Muscle of leg (tissue), 11 donors: ENCODE measurements around the gene OMP. TPM values are rescaled to one million over a fixed set of nuclear protein-coding genes. Genes with fewer than 3 reads are reported as not detected.

Experiments used
- DNase-seq: peaks from one replicate; pipeline ENCODE4 v3.0.0; 2013
- H3K27ac ChIP-seq: one replicate; pipeline ENCODE4 v1.5.1; 2013; ENCODE audit warnings: mild to moderate bottlenecking, low read length, control low read depth
- H3K27me3 ChIP-seq: one replicate; pipeline ENCODE4 v1.6.1; 2013; ENCODE audit warnings: low read length; ENCODE audit not compliant: control insufficient read depth, insufficient read depth
- H3K36me3 ChIP-seq: one replicate; pipeline ENCODE4 v1.6.1; 2013; ENCODE audit warnings: low read length; ENCODE audit not compliant: control insufficient read depth, insufficient read depth
- H3K4me1 ChIP-seq: one replicate; pipeline ENCODE4 v1.6.1; 2013; ENCODE audit warnings: low read length; ENCODE audit not compliant: control insufficient read depth, insufficient read depth
- H3K4me3 ChIP-seq: one replicate; pipeline ENCODE4 v1.5.1; 2013; ENCODE audit warnings: low read length, control low read depth
- H3K9me3 ChIP-seq: replicated peaks from 2 replicates; pipeline ENCODE4 v1.6.1; 2013; ENCODE audit warnings: low read depth, low read length; ENCODE audit not compliant: control insufficient read depth
- WGBS: methylation state at CpG from one replicate; pipeline ENCODE4 v1.1.5; 2013; ENCODE audit warnings: missing lambda C conversion rate; ENCODE audit not compliant: insufficient coverage; 5-methylcytosine and 5-hydroxymethylcytosine counted together
- polyA plus RNA-seq, 8 donors: library from polyadenylated mRNA; unstranded; fragments of 120-200 nt; gene quantifications; one replicate each; pipeline versions ENCODE4 v1.2.1 to v1.2.3, GENCODE V29; 2013; ENCODE audit warnings: inconsistent platforms in 1 of 8, low replicate concordance in 1 of 8; ENCODE audit not compliant: insufficient read length in 8 of 8, insufficient read depth in 1 of 8
- total RNA-seq: library from RNA; stranded (reverse); fragments of 120-200 nt; gene quantifications from one replicate; pipeline ENCODE4 v1.2.4, GENCODE V29; 2013

Gene OMP
- total and polyA plus RNA-seq, 9 donors: 0.27 TPM; not detected in 8

GRCh38 chr11:77127920-77128691 is 25.5 kb downstream of the OMP start, which contains the start of gene MYO7A:
Gene MYO7A (plus strand): TSS chr11:77128246. CDS start chr11:77130635, 2,389 bp downstream.
- Histone ChIP-seq H3K36me3 (peaks cover 14% of the 10 kb centered on the region), H3K27ac (peak within 1 kb of the TSS; percentile 59), H3K4me1 (peaks cover 35% of the 10 kb centered on the region), H3K9me3 (no peaks in the 10 kb centered on the region), H3K4me3 (peak within 1 kb of the TSS; percentile 35), H3K27me3 (no peaks in the 10 kb centered on the region)
- peak; percentile 84 for DNase-seq
- WGBS: 7% methylated on average over 19 of the region's 20 CpGs

DNA sequence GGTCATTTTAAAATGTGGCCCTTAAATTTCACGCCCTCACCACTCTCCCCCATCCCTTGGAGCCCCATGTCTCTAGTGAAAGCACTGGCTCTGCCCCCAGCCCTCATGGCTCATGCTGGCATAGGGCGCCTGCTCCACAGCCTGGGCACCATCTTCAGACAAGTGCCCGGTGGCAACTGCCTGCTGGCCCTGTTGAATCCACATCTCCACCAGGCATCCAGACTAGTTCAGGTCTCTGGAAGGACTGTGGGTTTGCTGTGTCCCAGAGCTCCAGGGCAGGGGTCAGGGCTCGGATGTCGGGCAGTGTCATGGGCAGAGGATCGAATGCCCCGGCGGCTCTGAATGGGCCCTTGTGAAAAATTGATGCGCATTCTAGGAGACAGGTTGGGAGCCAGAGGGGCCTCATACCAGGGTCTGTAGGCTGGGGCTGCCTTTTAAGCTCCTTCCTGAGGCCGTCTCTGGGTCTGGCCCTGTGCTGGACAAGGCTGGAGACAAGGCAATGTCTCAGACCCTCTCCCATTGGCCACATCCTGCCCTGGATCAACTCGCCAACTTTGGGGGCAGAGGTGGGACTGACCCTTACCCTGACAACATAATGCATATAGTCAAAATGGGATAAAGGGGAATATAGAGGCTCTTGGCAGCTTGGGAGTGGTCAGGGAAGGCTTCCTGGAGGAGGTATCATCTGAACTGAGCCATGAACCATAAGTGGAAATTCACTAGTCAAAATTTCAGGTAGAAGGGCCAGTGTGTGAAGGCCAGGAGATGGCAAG is 26.6 kb downstream of the OMP start:
- DNase-seq: no peak
- 86% methylated on average over 6 of the region's 11 CpGs for WGBS
- no peak overlapping the region for H3K27ac ChIP-seq
- no peaks in the 10 kb centered on the region for H3K27me3 ChIP-seq
- peaks cover 35% of the 10 kb centered on the region for H3K4me1 ChIP-seq
- H3K4me3 ChIP-seq: no peak overlapping the region
- H3K9me3 ChIP-seq: no peaks in the 10 kb centered on the region
- peaks cover 8% of the 10 kb centered on the region for H3K36me3 ChIP-seq

DNA sequence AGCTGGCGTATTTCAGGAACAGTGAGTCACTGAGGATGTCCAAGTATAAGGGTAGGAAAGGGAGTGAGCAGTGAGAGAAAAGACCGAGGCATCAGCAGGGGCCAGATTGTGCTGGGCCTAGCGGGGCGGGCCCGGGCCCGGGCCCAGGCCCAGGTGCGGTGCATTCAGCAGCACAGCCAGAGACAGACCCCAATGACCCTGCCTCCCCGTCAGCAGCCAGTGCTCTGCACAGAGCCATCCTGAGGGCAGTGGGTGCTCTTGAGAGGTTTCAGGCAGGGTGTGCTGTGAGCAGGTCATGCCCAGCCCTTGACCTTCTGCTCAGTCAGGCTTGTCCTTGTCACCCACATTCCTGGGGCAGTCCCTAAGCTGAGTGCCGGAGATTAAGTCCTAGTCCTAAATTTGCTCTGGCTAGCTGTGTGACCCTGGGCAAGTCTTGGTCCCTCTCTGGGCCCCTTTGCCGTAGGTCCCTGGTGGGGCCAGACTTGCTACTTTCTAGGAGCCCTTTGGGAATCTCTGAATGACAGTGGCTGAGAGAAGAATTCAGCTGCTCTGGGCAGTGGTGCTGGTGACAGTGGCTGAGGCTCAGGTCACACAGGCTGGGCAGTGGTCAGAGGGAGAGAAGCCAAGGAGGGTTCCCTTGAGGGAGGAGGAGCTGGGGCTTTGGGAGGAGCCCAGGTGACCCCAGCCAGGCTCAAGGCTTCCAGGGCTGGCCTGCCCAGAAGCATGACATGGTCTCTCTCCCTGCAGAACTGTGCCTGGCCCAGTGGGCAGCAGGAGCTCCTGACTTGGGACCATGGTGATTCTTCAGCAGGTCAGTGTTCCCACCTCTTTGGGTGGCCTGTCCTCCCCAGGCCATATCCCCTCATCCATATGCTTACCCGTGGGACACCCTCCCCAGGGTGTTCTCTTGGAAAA is 27.5 kb downstream of the OMP start:
- H3K27me3 ChIP-seq: no peaks in the 10 kb centered on the region
- H3K9me3 ChIP-seq: no peaks in the 10 kb centered on the region
- peaks cover 35% of the 10 kb centered on the region for H3K4me1 ChIP-seq
- no peak for DNase-seq
- H3K27ac ChIP-seq: no peak overlapping the region
- H3K4me3 ChIP-seq: no peak overlapping the region
- WGBS: 87% methylated on average over 11 of the region's 11 CpGs
- H3K36me3 ChIP-seq: peaks cover 5% of the 10 kb centered on the region

GRCh38 chr11:77130763-77131513 is 28.3 kb downstream of the OMP start:
- peak; percentile 58 for DNase-seq
- Histone ChIP-seq H3K4me1 (peaks cover 35% of the 10 kb centered on the region), H3K4me3 (no peak overlapping the region), H3K9me3 (no peaks in the 10 kb centered on the region), H3K36me3 (peaks cover 2% of the 10 kb centered on the region), H3K27ac (no peak overlapping the region), H3K27me3 (no peaks in the 10 kb centered on the region)
- 50% methylated on average over 6 of the region's 9 CpGs for WGBS

GRCh38 chr11:77131560-77131959 is 28.9 kb downstream of the OMP start:
- Histone ChIP-seq H3K4me3 (no peak overlapping the region), H3K4me1 (peaks cover 35% of the 10 kb centered on the region), H3K36me3 (no peaks in the 10 kb centered on the region), H3K9me3 (no peaks in the 10 kb centered on the region), H3K27ac (no peak overlapping the region), H3K27me3 (peaks cover under 1% of the 10 kb centered on the region)
- WGBS: 20% methylated on average over 1 of the region's 6 CpGs
- DNase-seq: no peak

GRCh38 chr11:77135069-77135468 is 32.4 kb downstream of the OMP start:
- no CpG with 5 or more reads among the region's 2 CpGs for WGBS
- Histone ChIP-seq H3K27me3 (peaks cover 27% of the 10 kb centered on the region), H3K4me3 (no peak overlapping the region), H3K4me1 (peaks cover 45% of the 10 kb centered on the region), H3K27ac (no peak overlapping the region), H3K9me3 (no peaks in the 10 kb centered on the region), H3K36me3 (no peaks in the 10 kb centered on the region)
- DNase-seq: no peak

GRCh38 chr11:77136074-77136473 is 33.4 kb downstream of the OMP start:
- no peak for DNase-seq
- no peaks in the 10 kb centered on the region for H3K9me3 ChIP-seq
- no peak overlapping the region for H3K27ac ChIP-seq
- H3K36me3 ChIP-seq: no peaks in the 10 kb centered on the region
- no peak overlapping the region for H3K4me3 ChIP-seq
- 78% methylated on average over 7 of the region's 8 CpGs for WGBS
- peaks cover 27% of the 10 kb centered on the region for H3K27me3 ChIP-seq
- H3K4me1 ChIP-seq: peaks cover 45% of the 10 kb centered on the region

- Histone ChIP-seq H3K36me3 (no peaks in the 10 kb centered on the region), H3K4me1 (peaks cover 40% of the 10 kb centered on the region), H3K27me3 (peaks cover 27% of the 10 kb centered on the region), H3K9me3 (no peaks in the 10 kb centered on the region), H3K4me3 (no peak overlapping the region), H3K27ac (no peak overlapping the region)
- DNase-seq: no peak
- 77% methylated on average over 7 of the region's 12 CpGs for WGBS
Measured at GRCh38 chr11:77136784-77137420, 34.3 kb downstream of the OMP start.

DNA sequence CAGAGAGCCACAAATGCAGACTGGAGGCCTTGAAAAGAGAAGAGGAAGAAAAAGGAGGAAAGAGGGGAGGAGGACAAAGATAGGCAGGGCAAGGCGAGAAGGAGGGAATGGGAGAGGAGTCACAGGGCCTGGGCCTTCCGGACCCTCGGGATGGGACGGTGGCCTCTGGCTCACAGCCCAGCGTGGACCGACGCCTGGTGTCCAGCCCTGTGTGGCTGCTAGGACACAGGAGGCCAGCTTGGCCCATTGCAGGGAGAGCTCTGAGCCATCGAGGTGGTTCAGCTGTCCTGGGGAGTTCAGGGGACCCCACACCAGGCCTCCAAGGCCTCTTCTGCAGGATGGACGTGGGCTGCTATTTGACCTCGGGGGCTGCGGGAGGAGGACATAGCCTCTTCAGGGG is 34.8 kb downstream of the OMP start:
- no peaks in the 10 kb centered on the region for H3K36me3 ChIP-seq
- DNase-seq: no peak
- no peak overlapping the region for H3K27ac ChIP-seq
- WGBS: 60% methylated on average over 11 of the region's 11 CpGs
- no peak overlapping the region for H3K4me3 ChIP-seq
- peaks cover 29% of the 10 kb centered on the region for H3K27me3 ChIP-seq
- no peaks in the 10 kb centered on the region for H3K9me3 ChIP-seq
- H3K4me1 ChIP-seq: peaks cover 40% of the 10 kb centered on the region
